Measurements from ENCODE around the gene HID1.

- TF ChIP-seq GATA2 (IDR thresholded peaks at IDR 0.05; ENCODE audit: low read depth, low read length) (no peak), GATA3 (IDR thresholded peaks at IDR 0.05; ENCODE audit: low read depth, low read length) (no peak)
Measured at GRCh38 chr17:74968361-74968780, 4.2 kb downstream of the HID1 start.
